NT2/D1 (cell line): ENCODE measurements around the gene EFNA4.

Source experiments
- SUZ12 ChIP-seq: IDR thresholded peaks from 2 replicates; pipeline ENCODE4 v1.6.1; 2011; ENCODE audit not compliant: insufficient read length, insufficient read depth; ENCODE audit errors: extremely low read depth
- YY1 ChIP-seq: IDR thresholded peaks from 2 replicates; pipeline ENCODE4 v1.6.1; 2011; ENCODE audit not compliant: insufficient read length, insufficient read depth
- ZNF274 ChIP-seq: IDR thresholded peaks from 2 replicates; pipeline ENCODE4 v1.6.1; 2011; ENCODE audit warnings: mild to moderate bottlenecking, low read depth, low read length

- TF ChIP-seq YY1 (no peak), ZNF274 (no peak), SUZ12 (no peak)
These were observed 20.8 kb upstream of the EFNA4 start for GRCh38 chr1:155042789-155043188.
